IMR-90 (cell line): Measurements from ENCODE around the gene IGSF8. TPM values are rescaled to one million over a fixed set of nuclear protein-coding genes. Genes with fewer than 3 reads are reported as not detected.

ENCODE experiments used
- ATAC-seq: fragments of 200-7000 bp; cut with Tn5 transposase; 2 replicates; pipeline ENCODE4 v1.9.1; 2020; ENCODE audit warnings: low read depth, mild to moderate bottlenecking, moderate library complexity
- BruUV-seq: library from RNA; stranded (reverse); fragments of 400-500 nt; replicated peaks from 2 replicates; lab custom pipeline; 2021; lab: Mats Ljungman, UMichigan
- CTCF ChIA-PET: fragments of 300-600 bp; formaldehyde crosslinking; extraction: SDS; loops from one replicate; lab custom pipeline; 2021; ENCODE audit warnings: antibody characterized with exemption; lab: Yijun Ruan, JAX
- POLR2A ChIA-PET: fragments of 300-600 bp; sonication (Branson Sonifier 250); formaldehyde crosslinking; loops from one replicate; lab custom pipeline; 2022; ENCODE audit warnings: antibody characterized with exemption; ENCODE audit not compliant: unreplicated experiment; lab: Charles Lee
- DNase-seq: peaks from one replicate; pipeline ENCODE4 v3.0.0; 2013
- H2AFZ ChIP-seq: replicated peaks from 2 replicates; pipeline ENCODE3; 2013; ENCODE audit warnings: low read length, mild to moderate bottlenecking; ENCODE audit not compliant: poor library complexity
- H2AK5ac ChIP-seq: 2 replicates; pipeline ENCODE4 v1.6.1; 2013; ENCODE audit warnings: low read depth, low read length, inconsistent platforms
- H2AK9ac ChIP-seq: replicated peaks from 2 replicates; pipeline ENCODE3; 2013; ENCODE audit warnings: mild to moderate bottlenecking, low read depth, low read length, moderate library complexity; ENCODE audit not compliant: poor library complexity
- H2BK120ac ChIP-seq: 2 replicates; pipeline ENCODE4 v1.6.1; 2013; ENCODE audit warnings: low read depth, low read length, inconsistent platforms
- H2BK15ac ChIP-seq: 3 replicates; pipeline ENCODE4 v1.6.1; 2013; ENCODE audit warnings: low read depth, low read length, inconsistent platforms
- H2BK20ac ChIP-seq: 2 replicates; pipeline ENCODE4 v1.6.1; 2013; ENCODE audit warnings: low read depth, mild to moderate bottlenecking, inconsistent platforms, low read length, moderate library complexity
- H2BK5ac ChIP-seq: 2 replicates; pipeline ENCODE4 v1.6.1; 2013; ENCODE audit warnings: mild to moderate bottlenecking, low read depth, low read length, inconsistent platforms; ENCODE audit not compliant: poor library complexity, severe bottlenecking
- H3K14ac ChIP-seq: replicated peaks from 2 replicates; pipeline ENCODE4 v1.6.1; 2013; ENCODE audit warnings: low read depth, low read length, inconsistent platforms
- H3K18ac ChIP-seq: 2 replicates; pipeline ENCODE4 v1.6.1; 2013; ENCODE audit warnings: low read depth, low read length, control low read depth
- H3K23ac ChIP-seq: 2 replicates; pipeline ENCODE4 v1.6.1; 2013; ENCODE audit warnings: low read depth, low read length, inconsistent platforms
- H3K27ac ChIP-seq: 2 replicates; pipeline ENCODE4 v1.5.1; 2013; ENCODE audit warnings: mild to moderate bottlenecking, control low read depth, low read length; ENCODE audit not compliant: insufficient read depth
- H3K27me3 ChIP-seq: 2 replicates; pipeline ENCODE4 v1.6.1; 2013; ENCODE audit warnings: low read length; ENCODE audit not compliant: control insufficient read depth, insufficient read depth
- H3K36me3 ChIP-seq: 2 replicates; pipeline ENCODE4 v1.6.1; 2013; ENCODE audit warnings: low read length, mixed read lengths; ENCODE audit not compliant: control insufficient read depth, insufficient read depth
- H3K4ac ChIP-seq: 2 replicates; pipeline ENCODE4 v1.6.1; 2013; ENCODE audit warnings: low read depth, low read length, inconsistent platforms
- H3K4me1 ChIP-seq: 2 replicates; pipeline ENCODE4 v1.6.1; 2013; ENCODE audit warnings: low read length, mixed read lengths; ENCODE audit not compliant: control insufficient read depth, insufficient read depth
- H3K4me2 ChIP-seq: 2 replicates; pipeline ENCODE4 v1.6.1; 2013; ENCODE audit warnings: low read depth, mild to moderate bottlenecking, control low read depth, low read length, moderate library complexity
- H3K4me3 ChIP-seq: 2 replicates; pipeline ENCODE4 v1.5.1; 2013; ENCODE audit warnings: low read depth, mild to moderate bottlenecking, control low read depth, low read length, moderate library complexity; ENCODE audit not compliant: insufficient read depth
- H3K56ac ChIP-seq: 2 replicates; pipeline ENCODE4 v1.6.1; 2013; ENCODE audit warnings: low read length, inconsistent platforms; ENCODE audit not compliant: insufficient read depth; ENCODE audit errors: extremely low read depth
- H3K79me1 ChIP-seq, 2 experiments: 2 replicates each; pipeline ENCODE4 v1.6.1; 2013; ENCODE audit warnings: low read length in 2 of 2, inconsistent platforms in 1 of 2, low read depth in 1 of 2
- H3K9ac ChIP-seq: 2 replicates; pipeline ENCODE4 v1.6.1; 2013; ENCODE audit warnings: low read depth, low read length, control low read depth
- H3K9me1 ChIP-seq: 2 replicates; pipeline ENCODE4 v1.6.1; 2013; ENCODE audit warnings: low read length, inconsistent platforms; ENCODE audit not compliant: insufficient read depth
- H3K9me3 ChIP-seq: 2 replicates; pipeline ENCODE4 v1.6.1; 2013; ENCODE audit warnings: low read length; ENCODE audit not compliant: control insufficient read depth, insufficient read depth
- H4K20me1 ChIP-seq: 2 replicates; pipeline ENCODE4 v1.6.1; 2013; ENCODE audit warnings: low read length, inconsistent platforms; ENCODE audit not compliant: insufficient read depth
- H4K5ac ChIP-seq: 2 replicates; pipeline ENCODE4 v1.6.1; 2013; ENCODE audit warnings: mild to moderate bottlenecking, low read depth, low read length, control low read depth
- H4K8ac ChIP-seq, 2 experiments: 2 replicates each; pipeline ENCODE4 v1.6.1; 2013; ENCODE audit warnings: low read depth in 2 of 2, low read length in 2 of 2, control low read depth in 1 of 2, inconsistent platforms in 1 of 2
- H4K91ac ChIP-seq: 2 replicates; pipeline ENCODE4 v1.6.1; 2013; ENCODE audit warnings: low read depth, low read length, inconsistent platforms; ENCODE audit not compliant: insufficient read depth
- CEBPB ChIP-seq: IDR thresholded peaks from 2 replicates; pipeline ENCODE4 v1.6.1; 2012; ENCODE audit warnings: low read depth, low read length, improper control_type of control experiment
- CHD1 ChIP-seq: IDR thresholded peaks from 2 replicates; pipeline ENCODE4 v1.6.1; 2012; ENCODE audit warnings: low read depth, low read length, improper control_type of control experiment
- CTCF ChIP-seq: conservative IDR thresholded peaks from 2 replicates; pipeline ENCODE4 v1.5.1; 2012; ENCODE audit warnings: mild to moderate bottlenecking, low read depth, low read length, improper control_type of control experiment
- FOS ChIP-seq: fragments of 150-350 bp; IDR thresholded peaks from 2 replicates; pipeline ENCODE4 v1.6.1; 2016; ENCODE audit warnings: low read depth, low read length
- MAZ ChIP-seq: IDR thresholded peaks from 2 replicates; pipeline ENCODE4 v1.6.1; 2012; ENCODE audit warnings: low read depth, mild to moderate bottlenecking, low read length, improper control_type of control experiment, moderate library complexity, borderline replicate concordance
- MXI1 ChIP-seq: IDR thresholded peaks from 2 replicates; pipeline ENCODE4 v1.6.1; 2012; ENCODE audit warnings: low read depth, mild to moderate bottlenecking, low read length, moderate library complexity, borderline replicate concordance
- NFE2L2 ChIP-seq: fragments of 150-350 bp; IDR thresholded peaks from 2 replicates; pipeline ENCODE4 v1.6.1; 2016; ENCODE audit warnings: low read depth, mild to moderate bottlenecking, low read length
- POLR2A ChIP-seq: IDR thresholded peaks from 2 replicates; pipeline ENCODE4 v1.6.1; 2012; ENCODE audit warnings: mild to moderate bottlenecking, low read depth, low read length
- RAD21 ChIP-seq: IDR thresholded peaks from 2 replicates; pipeline ENCODE4 v1.6.1; 2012; ENCODE audit warnings: low read length, improper control_type of control experiment
- RCOR1 ChIP-seq: IDR thresholded peaks from 2 replicates; pipeline ENCODE4 v1.6.1; 2012; ENCODE audit warnings: mild to moderate bottlenecking, low read length, improper control_type of control experiment; ENCODE audit not compliant: insufficient replicate concordance
- SMC3 ChIP-seq: fragments of 150-350 bp; IDR thresholded peaks from 2 replicates; pipeline ENCODE4 v1.6.1; 2016; ENCODE audit warnings: low read depth, mild to moderate bottlenecking, antibody characterized with exemption, low read length, moderate library complexity
- WGBS, 2 experiments: methylation state at CpG; one replicate each; pipeline versions ENCODE4 v1.1.5 to v1.1.7; 2013; ENCODE audit warnings: missing lambda C conversion rate in 2 of 2; ENCODE audit not compliant: insufficient read length in 1 of 2; ENCODE audit errors: extremely low coverage in 2 of 2; 5-methylcytosine and 5-hydroxymethylcytosine counted together
- dilution Hi-C: fragments of 300-500 bp; cut with HindIII; formaldehyde crosslinking; loops from one replicate; pipeline ENCODE4 v1.14.3; 2018; ENCODE audit warnings: low sequenced_read_pairs; ENCODE audit not compliant: unreplicated experiment
- in situ Hi-C: fragments of 300-500 bp; cut with MboI; formaldehyde crosslinking; loops from 3 replicates; pipeline ENCODE4 v1.14.3; 2019; ENCODE audit warnings: low sequenced_read_pairs, inconsistent platforms, mixed read lengths
- intact Hi-C: fragments of 100-400 bp; cut with micrococcal nuclease; formaldehyde crosslinking; loops from 2 replicates; pipeline ENCODE4 v1.10.0; 2022
- polyA plus RNA-seq, 3 experiments: library from polyadenylated mRNA; depleted of rRNA; stranded (reverse); fragments of >200 nt; gene quantifications; 2 replicates each; pipeline ENCODE4 v1.2.3, GENCODE V29; 2012; ENCODE audit warnings: low replicate concordance in 1 of 3
- total RNA-seq: library from RNA; depleted of rRNA; stranded (reverse); fragments of >200 nt; gene quantifications from 2 replicates; pipeline ENCODE4 v1.2.3, GENCODE V29; 2012

Gene IGSF8
- total and polyA plus RNA-seq, 2 of the 4 experiments (the other 2 are of a cell fraction) = 8.8 to 25.2 TPM

- Histone ChIP-seq H3K4me2 (peak overlapping the region; percentile 95), H3K4me1 (peaks cover 9% of the 10 kb centered on the region), H4K5ac (no peak overlapping the region), H3K79me1 (peaks cover 0 to 20% of the 10 kb centered on the region in 2 experiments; a peak in 3 of 4 replicates), H2AFZ (peak overlapping the region; percentile 66), H3K4ac (no peak overlapping the region), H2BK120ac (no peak overlapping the region), H3K27ac (no peak overlapping the region), H2BK5ac (no peak overlapping the region), H2BK15ac (no peak overlapping the region), H3K18ac (no peak overlapping the region), H3K4me3 (0 out of 2 replicates have a peak overlapping the region, but pooled peaks have one; percentile 82), H3K14ac (peak overlapping the region; percentile 28; the same call in 1 of the 2 replicates), H4K8ac (0 out of 4 replicates have a peak overlapping the region, but pooled peaks of 1 of the 2 experiments have one; percentile 13), H3K36me3 (peaks cover 3% of the 10 kb centered on the region; the same call in 1 of the 2 replicates), H3K9me1 (no peaks in the 10 kb centered on the region), H4K91ac (no peak overlapping the region), H2BK20ac (no peak overlapping the region), H3K23ac (no peak overlapping the region), H2AK9ac (peak overlapping the region; percentile 58), H3K27me3 (no peaks in the 10 kb centered on the region), H2AK5ac (0 out of 2 replicates have a peak overlapping the region, but pooled peaks have one; percentile 13), H3K56ac (no peak overlapping the region), H3K9ac (peak overlapping the region; percentile 55), H4K20me1 (0 out of 2 replicates have a peak, but pooled peaks cover 5% of the 10 kb centered on the region), H3K9me3 (no peaks in the 10 kb centered on the region)
- intact Hi-C loops = no loop called here
- CTCF ChIA-PET = interaction anchor here (0.9 to 2.2 kb wide), 2 partner anchors 12 to 19 kb away, joined by 3 to 9 read pairs; no protein-coding TSS in a partner anchor
- ATAC-seq = no peak
- BruUV-seq = no TSS peak
- dilution Hi-C loops = no loop called here
- 77% methylated on average over 3 of the region's 5 CpGs; no CpG with 5 or more reads in 1 of the 2 experiments for WGBS, 2 experiments
- TF ChIP-seq SMC3 (no peak), RCOR1 (no peak), MAZ (no peak), FOS (no peak), CEBPB (no peak), CTCF (no peak), CHD1 (no peak), NFE2L2 (no peak), MXI1 (no peak), POLR2A (no peak), RAD21 (no peak)
- POLR2A ChIA-PET = no interaction called here
- in situ Hi-C loops = loop anchor here (10.0 kb wide), 1 partner anchor 257 kb away; no protein-coding TSS in a partner anchor
- DNase-seq = no peak
Observed at GRCh38 chr1:160097151-160097910, 1.1 kb downstream of the IGSF8 start.
